Right lobe of liver (tissue), 6 donors: Measurements from ENCODE around the gene NEU4. TPM values are rescaled to one million over a fixed set of nuclear protein-coding genes. Genes with fewer than 3 reads are reported as not detected.
A peak's percentile ranks its signal among the peaks of the same experiment; 100 is the strongest.

ENCODE experiments used
- ATAC-seq, 4 donors: fragments of 200-7000 bp; cut with Tn5 transposase; one replicate each; pipeline ENCODE4 v1.9.1; 2020; ENCODE audit warnings: mild to moderate bottlenecking in 4 of 4, moderate library complexity in 4 of 4
- DNase-seq, 3 donors: peaks; one replicate each; pipeline ENCODE4 v3.0.0-alpha.2; 2020
- H3K27ac ChIP-seq, 3 donors: fragments of 200-600 bp; one replicate each; pipeline ENCODE4 v1.8.0; 2022
- H3K27me3 ChIP-seq, 2 donors: fragments of 200-600 bp; one replicate each; pipeline ENCODE4 v1.8.0; 2022
- H3K36me3 ChIP-seq, 4 donors: fragments of 200-600 bp; sonication (generic) in 1 of 4; one replicate each; pipeline versions ENCODE4 v1.5.1 to v1.8.0; 2017 to 2022; ENCODE audit warnings: control low read depth in 1 of 4
- H3K4me1 ChIP-seq, 4 donors: fragments of 200-600 bp; sonication (generic) in 1 of 4; one replicate each; pipeline versions ENCODE4 v1.5.1 to v1.8.0; 2017 to 2022; ENCODE audit warnings: control low read depth in 1 of 4
- H3K4me3 ChIP-seq, 3 donors: fragments of 200-600 bp; one replicate each; pipeline ENCODE4 v1.8.0; 2022
- H3K9me3 ChIP-seq, 4 donors: fragments of 200-600 bp; sonication (generic) in 1 of 4; one replicate each; pipeline versions ENCODE4 v1.5.1 to v1.8.0; 2017 to 2022; ENCODE audit warnings: control low read depth in 1 of 4
- POLR2A ChIP-seq: fragments of 450-650 bp; IDR thresholded peaks from one replicate; pipeline ENCODE4 v1.6.1; 2017; ENCODE audit warnings: antibody characterized with exemption, mild to moderate bottlenecking
- WGBS: methylation state at CpG from one replicate; pipeline ENCODE4 v1.1.6; 2018; ENCODE audit warnings: low coverage, low lambda C conversion rate; ENCODE audit not compliant: insufficient coverage; ENCODE audit errors: missing lambda C conversion rate; 5-methylcytosine and 5-hydroxymethylcytosine counted together
- intact Hi-C, 2 donors: fragments of 100-400 bp; cut with DNase I; formaldehyde crosslinking; loops; one replicate each; pipeline versions ENCODE4 v1.11.2 to v1.14.1; 2022
- total RNA-seq, 6 experiments: library from RNA; depleted of rRNA in 2 of 6; stranded (reverse); fragments of >200 nt in 2 of 6; fragmentation: NEBNext Ultra II Directional in 3 of 6; extraction: Animal tissue kit (Norgen Biotek cat#: 25700) in 3 of 6; gene quantifications; one replicate each; pipeline versions ENCODE4 v1.1.0 to v1.2.4, GENCODE V29; 2016 to 2023
- TF ChIP-seq, protein P1 (sequence below), 4 donors: fragments of 200-600 bp in 3 of 4; fragments of 450-650 bp in 1 of 4; IDR thresholded peaks; one replicate each; pipeline versions ENCODE4 v1.5.1 to v1.8.0; 2016 to 2022; ENCODE audit warnings: antibody characterized with exemption in 4 of 4, mild to moderate bottlenecking in 2 of 4
- donor health status: DM: no; HTN: yes; CAD: no.
- donor health status: DM: no; HTN: no; CAD: no.
- donor health status: DM: no; HTN: no; CAD: no.
- donor health status: DM: no; HTN: yes; CAD: no.
- donor health status: DM: no; HTN: yes; CAD: no.

NEU4 gene
- total RNA-seq, 6 experiments from 2014 or later, result 16.8 to 87.1 (median 76.2) TPM

DNA sequence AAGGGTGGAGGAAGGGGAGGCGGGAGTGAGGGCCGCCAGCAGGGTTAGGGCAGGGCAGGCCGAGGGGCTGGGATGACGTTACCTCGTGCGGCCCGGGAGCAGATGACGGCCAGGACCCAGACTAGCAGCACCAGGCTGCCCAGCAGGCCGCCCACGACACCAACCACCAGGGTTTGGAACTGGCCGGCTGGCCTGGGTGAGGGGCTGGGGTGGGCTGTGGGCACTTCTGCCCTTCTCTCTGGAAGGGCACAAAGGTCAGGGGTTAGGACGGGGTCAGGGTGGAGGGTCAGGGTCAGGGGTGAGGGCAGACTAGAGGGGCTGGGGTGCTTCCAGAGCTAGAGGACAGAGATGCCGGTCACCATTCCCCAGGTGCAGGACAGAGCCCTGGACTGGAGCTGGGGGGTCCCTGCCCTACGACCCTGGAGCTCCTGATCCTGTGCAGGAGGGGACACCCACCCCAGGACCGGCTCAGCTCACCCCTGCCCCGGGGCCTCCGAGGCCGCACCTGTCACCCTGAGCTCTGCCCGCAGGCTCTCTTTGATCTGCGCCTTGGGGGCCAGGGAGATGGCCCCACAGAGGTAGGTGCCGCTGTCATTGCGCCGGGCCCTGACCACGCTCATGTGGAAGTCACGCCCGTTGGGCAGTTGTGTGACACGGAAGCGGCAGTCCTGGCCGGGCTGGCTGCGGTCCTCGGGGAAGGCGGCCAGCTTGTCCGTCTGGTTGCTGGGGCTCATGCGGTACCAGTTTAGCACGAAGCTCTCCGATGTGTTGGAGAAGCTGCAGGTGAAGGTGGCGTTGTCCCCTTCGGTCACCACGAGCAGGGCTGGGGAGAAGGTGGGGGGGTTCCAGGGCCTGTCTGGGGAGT lies 43.4 kb downstream of the NEU4 start:
- TF ChIP-seq, protein P1, sequence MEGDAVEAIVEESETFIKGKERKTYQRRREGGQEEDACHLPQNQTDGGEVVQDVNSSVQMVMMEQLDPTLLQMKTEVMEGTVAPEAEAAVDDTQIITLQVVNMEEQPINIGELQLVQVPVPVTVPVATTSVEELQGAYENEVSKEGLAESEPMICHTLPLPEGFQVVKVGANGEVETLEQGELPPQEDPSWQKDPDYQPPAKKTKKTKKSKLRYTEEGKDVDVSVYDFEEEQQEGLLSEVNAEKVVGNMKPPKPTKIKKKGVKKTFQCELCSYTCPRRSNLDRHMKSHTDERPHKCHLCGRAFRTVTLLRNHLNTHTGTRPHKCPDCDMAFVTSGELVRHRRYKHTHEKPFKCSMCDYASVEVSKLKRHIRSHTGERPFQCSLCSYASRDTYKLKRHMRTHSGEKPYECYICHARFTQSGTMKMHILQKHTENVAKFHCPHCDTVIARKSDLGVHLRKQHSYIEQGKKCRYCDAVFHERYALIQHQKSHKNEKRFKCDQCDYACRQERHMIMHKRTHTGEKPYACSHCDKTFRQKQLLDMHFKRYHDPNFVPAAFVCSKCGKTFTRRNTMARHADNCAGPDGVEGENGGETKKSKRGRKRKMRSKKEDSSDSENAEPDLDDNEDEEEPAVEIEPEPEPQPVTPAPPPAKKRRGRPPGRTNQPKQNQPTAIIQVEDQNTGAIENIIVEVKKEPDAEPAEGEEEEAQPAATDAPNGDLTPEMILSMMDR (IDR thresholded peaks at IDR 0.05), result no peak
- no peak for TF ChIP-seq POLR2A
- H3K36me3 ChIP-seq, result no peaks in the 10 kb centered on the region
- no peak overlapping the region for H3K4me3 ChIP-seq
- no peaks in the 10 kb centered on the region for H3K4me1 ChIP-seq
- no peak overlapping the region for H3K27ac ChIP-seq
- intact Hi-C loops, result no loop called here
- no peak for DNase-seq
- H3K9me3 ChIP-seq, result no peaks in the 10 kb centered on the region
- no peaks in the 10 kb centered on the region for H3K27me3 ChIP-seq
- WGBS, result no CpG with 5 or more reads among the region's 39 CpGs
- ATAC-seq, result no peak

DNA sequence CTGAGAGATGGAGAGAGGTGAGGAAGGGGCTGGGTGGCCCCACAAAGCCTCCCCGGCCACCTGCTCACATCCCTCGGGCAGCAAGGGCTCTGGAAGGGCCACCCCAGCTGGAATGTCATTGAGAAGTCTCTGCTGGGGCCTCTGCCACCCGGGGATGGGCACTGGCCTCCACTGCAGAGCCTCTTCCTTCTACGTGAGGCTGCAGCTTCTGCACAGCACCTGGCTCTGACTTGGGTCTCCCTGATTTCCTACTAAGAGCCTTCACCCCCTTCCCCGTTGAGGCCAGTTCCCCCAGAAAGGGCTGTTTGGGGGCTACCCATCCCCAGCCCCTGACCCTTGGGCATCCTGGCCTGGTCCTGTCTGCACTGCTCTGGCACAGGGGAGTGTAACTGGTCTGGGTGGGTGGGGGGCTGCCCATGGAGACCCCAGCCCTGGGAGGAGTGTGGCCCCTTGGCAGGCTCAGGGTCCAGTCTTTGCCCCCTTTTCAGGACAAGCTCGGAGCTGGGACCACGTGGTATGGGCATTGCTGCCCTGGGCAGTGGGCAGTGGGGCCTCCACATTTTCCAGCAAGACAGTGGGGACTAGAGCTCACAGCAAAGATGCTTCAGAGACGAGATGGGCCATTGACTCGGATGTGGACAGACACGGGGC lies 44.1 kb downstream of the NEU4 start:
- ATAC-seq (no peak), DNase-seq (no peak)
- intact Hi-C loops, result no loop called here
- WGBS, result 100% methylated on average over 1 of the region's 10 CpGs
- H3K4me1 ChIP-seq, result no peaks in the 10 kb centered on the region
- H3K9me3 ChIP-seq, result no peaks in the 10 kb centered on the region
- no peaks in the 10 kb centered on the region for H3K36me3 ChIP-seq
- no peaks in the 10 kb centered on the region for H3K27me3 ChIP-seq
- TF ChIP-seq, protein P1 (IDR thresholded peaks at IDR 0.05), result no peak
- no peak for TF ChIP-seq POLR2A
- H3K27ac ChIP-seq, result no peak overlapping the region
- H3K4me3 ChIP-seq, result no peak overlapping the region

DNA sequence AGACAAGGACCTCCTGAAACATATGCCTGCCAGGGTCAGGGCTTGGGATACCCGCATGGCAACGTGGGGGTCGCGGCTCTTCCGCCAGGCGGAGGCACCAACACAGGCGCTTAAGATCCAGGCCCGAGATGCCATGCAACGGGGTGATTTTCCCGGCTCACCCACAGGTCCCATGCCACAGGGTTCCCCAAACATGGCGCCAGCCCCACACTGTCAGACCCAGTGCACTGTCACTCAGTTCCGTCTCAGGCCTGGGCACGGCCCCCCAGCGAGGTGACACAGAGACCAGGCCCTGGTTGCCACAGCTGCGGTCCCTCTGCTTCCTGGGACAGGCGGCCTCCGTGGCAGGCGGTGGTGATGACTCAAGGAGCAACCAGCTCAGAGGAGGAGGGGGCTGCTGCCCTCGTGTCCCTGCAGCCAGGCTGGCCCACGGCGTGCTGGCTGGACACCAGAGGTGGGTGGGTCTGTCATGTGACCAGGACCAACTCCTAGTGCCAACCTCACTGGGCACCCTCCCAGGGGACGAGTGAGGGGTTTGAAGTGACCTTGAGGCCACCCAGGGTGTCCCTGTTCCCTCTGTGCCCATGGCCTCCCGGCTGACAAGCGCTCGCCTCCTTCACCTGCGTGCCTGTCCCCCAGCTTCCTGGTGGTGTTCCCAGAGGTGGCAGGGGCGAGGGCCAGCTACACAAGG lies 44.8 kb downstream of the NEU4 start:
- intact Hi-C loops, result no loop called here
- no peak overlapping the region for H3K27ac ChIP-seq
- no peak for TF ChIP-seq POLR2A
- TF ChIP-seq, protein P1 (IDR thresholded peaks at IDR 0.05), result no peak
- DNase-seq (peak in 2 of 3 donors; percentile 44 to 49), ATAC-seq (no peak)
- no peaks in the 10 kb centered on the region for H3K36me3 ChIP-seq
- H3K4me1 ChIP-seq, result no peaks in the 10 kb centered on the region
- 90% methylated on average over 2 of the region's 27 CpGs for WGBS
- H3K9me3 ChIP-seq, result no peaks in the 10 kb centered on the region
- no peaks in the 10 kb centered on the region for H3K27me3 ChIP-seq
- H3K4me3 ChIP-seq, result no peak overlapping the region

DNA sequence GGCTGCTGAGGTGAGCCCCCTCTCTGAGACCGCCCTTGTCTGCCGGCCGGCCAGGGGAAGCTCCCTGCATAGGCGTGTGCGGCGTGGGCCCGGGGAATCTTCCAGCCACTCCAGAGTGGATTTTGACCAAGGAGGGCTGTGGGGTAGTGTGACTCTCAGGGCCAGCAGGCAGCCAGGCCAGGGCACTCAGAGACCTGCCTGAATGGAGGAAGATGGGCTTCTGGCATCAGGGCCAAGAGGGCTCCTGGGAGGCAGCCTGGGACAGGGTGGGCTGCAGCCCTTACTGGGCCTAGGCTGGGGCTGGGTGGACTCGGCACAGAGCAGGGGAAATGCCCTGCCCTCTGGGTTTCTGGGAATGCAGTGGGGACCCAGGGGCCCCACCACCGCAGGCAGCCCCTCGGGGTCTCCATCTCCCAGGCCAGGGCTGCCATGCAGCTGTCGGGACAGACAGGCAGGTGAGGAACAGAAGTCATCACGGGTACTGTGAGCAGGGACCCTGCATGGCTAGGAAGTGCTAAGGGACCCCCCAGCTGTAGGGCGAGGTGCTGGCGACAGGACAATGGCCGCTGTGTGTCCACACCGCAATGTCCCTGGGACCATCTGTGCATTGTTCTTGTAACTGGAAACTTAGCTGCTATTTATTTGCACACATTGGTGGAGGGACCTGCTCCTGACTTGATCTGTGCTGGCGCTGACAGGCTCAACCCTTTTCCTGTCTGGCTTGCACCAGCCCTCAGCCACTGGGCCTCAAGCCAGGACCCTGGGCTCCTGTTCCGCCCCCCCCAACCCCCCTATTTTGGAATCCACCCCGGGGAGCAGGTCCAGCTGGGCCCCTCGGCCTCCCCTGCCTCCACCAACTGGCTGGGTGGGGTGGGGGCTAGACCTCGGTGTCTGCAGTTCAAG lies 45.6 kb downstream of the NEU4 start:
- Histone ChIP-seq H3K9me3 (no peaks in the 10 kb centered on the region), H3K27me3 (no peaks in the 10 kb centered on the region), H3K4me3 (no peak overlapping the region), H3K4me1 (no peaks in the 10 kb centered on the region), H3K36me3 (no peaks in the 10 kb centered on the region), H3K27ac (no peak overlapping the region)
- ATAC-seq (no peak), DNase-seq (peak in 2 of 3 donors; percentile 19 to 41)
- intact Hi-C loops, result no loop called here
- WGBS, result no CpG with 5 or more reads among the region's 21 CpGs
- TF ChIP-seq, protein P1 (IDR thresholded peaks at IDR 0.05), result no peak
- no peak for TF ChIP-seq POLR2A
